BJ (cell line): Measurements from ENCODE around the gene FAM76A. TPM values are rescaled to one million over a fixed set of nuclear protein-coding genes. Genes with fewer than 3 reads are reported as not detected.

Experiments used
- CTCF ChIA-PET: fragments of 350-600 bp; formaldehyde crosslinking; extraction: SDS; loops from one replicate; lab custom pipeline; 2021; ENCODE audit warnings: antibody characterized with exemption, inconsistent platforms; lab: Yijun Ruan, JAX
- POLR2A ChIA-PET: fragments of 300-600 bp; sonication (Branson Sonifier 250); formaldehyde crosslinking; extraction: SDS; loops from one replicate; lab custom pipeline; 2021; ENCODE audit warnings: antibody characterized with exemption; lab: Charles Lee
- DNase-seq: peaks from one replicate; pipeline ENCODE4 v3.0.0-alpha.2; 2011; ENCODE audit warnings: low read depth
- H3K27me3 ChIP-seq: 2 replicates; pipeline ENCODE4 v1.6.0; 2011; ENCODE audit warnings: low read length; ENCODE audit not compliant: control insufficient read depth, insufficient read depth
- H3K36me3 ChIP-seq: 2 replicates; pipeline ENCODE4 v1.5.1; 2011; ENCODE audit warnings: low read length; ENCODE audit not compliant: control insufficient read depth, insufficient read depth
- H3K4me3 ChIP-seq: 2 replicates; pipeline ENCODE4 v1.5.1; 2011; ENCODE audit warnings: low read depth, mild to moderate bottlenecking, control low read depth, low read length
- CTCF ChIP-seq: IDR thresholded peaks from 2 replicates; pipeline ENCODE4 v1.5.1; 2011; ENCODE audit warnings: low read depth, mild to moderate bottlenecking, control low read depth, inconsistent platforms, low read length, moderate library complexity; ENCODE audit not compliant: insufficient read depth
- polyA plus RNA-seq: library from polyadenylated mRNA; depleted of rRNA; stranded (reverse); fragments of >200 nt; gene quantifications from 2 replicates; pipeline ENCODE4 v1.2.3, GENCODE V29; 2011

The FAM76A gene
- polyA plus RNA-seq, 1 experiment: 3.9 TPM

GRCh38 chr1:27682351-27682944, 43.3 kb upstream of the FAM76A start:
- H3K4me3 ChIP-seq: no peak overlapping the region
- DNase-seq: no peak
- H3K27me3 ChIP-seq: peaks cover 12% of the 10 kb centered on the region
- ChIA-PET CTCF (interaction anchor here (1.1 kb wide), 1 partner anchor 76 kb away, joined by 3 read pairs; no protein-coding TSS in a partner anchor), POLR2A (no interaction called here)
- no peak for TF ChIP-seq CTCF
- no peaks in the 10 kb centered on the region for H3K36me3 ChIP-seq

GRCh38 chr1:27684176-27684575, 41.6 kb upstream of the FAM76A start:
- TF ChIP-seq CTCF: no peak
- peaks cover 13% of the 10 kb centered on the region for H3K27me3 ChIP-seq
- no peaks in the 10 kb centered on the region for H3K36me3 ChIP-seq
- ChIA-PET CTCF (interaction anchor here (0.6 kb wide), 1 partner anchor 125 kb away, joined by 3 read pairs; no protein-coding TSS in a partner anchor), POLR2A (no interaction called here)
- no peak for DNase-seq
- no peak overlapping the region for H3K4me3 ChIP-seq

DNA sequence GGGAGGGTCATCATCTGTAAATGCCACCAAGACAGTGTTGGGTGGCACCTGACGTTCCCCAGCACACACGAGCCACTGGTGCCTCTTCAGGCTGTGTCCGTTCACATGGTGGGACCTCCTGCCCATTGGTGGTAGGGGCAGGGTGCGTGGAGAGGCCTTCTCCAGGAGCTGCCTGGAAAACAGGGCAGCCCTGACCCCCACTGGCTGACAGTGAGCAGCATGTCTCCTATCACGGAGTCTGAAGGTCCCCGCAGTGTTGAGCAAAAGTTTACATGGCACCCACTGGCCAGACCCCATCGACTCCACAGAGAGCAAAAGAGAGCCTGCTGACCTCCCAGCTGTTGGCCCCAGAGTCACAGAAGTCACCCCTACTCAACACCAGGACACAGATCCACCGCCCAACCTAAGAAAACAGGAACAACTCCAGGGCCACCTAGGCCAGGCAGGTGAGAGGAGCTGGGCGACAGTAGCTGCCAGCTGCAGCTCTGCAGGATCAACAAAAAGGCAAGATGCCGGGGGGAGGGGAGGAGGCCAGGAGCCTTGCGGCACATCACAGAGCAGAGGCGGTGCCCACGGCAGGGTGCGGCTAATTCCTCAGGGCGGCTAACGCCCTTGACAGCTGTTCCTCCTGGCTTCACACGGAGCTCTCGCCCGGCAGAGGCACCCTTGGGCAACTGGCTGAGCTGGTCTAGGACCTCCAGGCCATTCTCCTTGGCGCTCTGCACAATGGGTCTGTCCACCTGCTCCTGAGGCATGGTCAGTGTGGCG, 39.4 kb upstream of the FAM76A start:
- POLR2A ChIA-PET: no interaction called here
- TF ChIP-seq CTCF: no peak
- peaks cover 13% of the 10 kb centered on the region for H3K27me3 ChIP-seq
- no peak overlapping the region for H3K4me3 ChIP-seq
- CTCF ChIA-PET: interaction anchor here (1.9 kb wide), 1 partner anchor 14 kb away, joined by 4 read pairs; the partner anchor contains the start of gene IFI6
- DNase-seq: no peak
- H3K36me3 ChIP-seq: no peaks in the 10 kb centered on the region

DNA sequence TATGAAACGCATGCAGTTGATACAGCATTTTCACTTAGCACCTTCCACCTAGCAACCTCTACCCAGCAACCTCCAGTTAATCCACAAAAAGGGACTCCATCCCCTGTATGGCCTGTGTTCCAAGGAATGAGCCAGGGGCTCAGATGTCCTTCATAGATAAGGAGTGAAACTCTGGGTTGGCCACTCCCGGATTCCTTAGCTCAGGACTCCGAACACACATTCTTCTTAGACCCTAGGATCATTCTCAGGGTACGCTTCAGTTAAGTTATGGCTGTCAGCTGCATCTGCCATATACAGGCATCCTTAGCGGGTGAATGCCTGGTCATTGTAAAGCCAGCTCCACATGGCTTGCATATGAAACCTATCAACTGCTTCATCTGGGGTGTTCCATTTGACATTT, 37.9 kb upstream of the FAM76A start:
- DNase-seq: no peak
- no peaks in the 10 kb centered on the region for H3K36me3 ChIP-seq
- TF ChIP-seq CTCF: no peak
- no peak overlapping the region for H3K4me3 ChIP-seq
- CTCF ChIA-PET: no interaction called here
- H3K27me3 ChIP-seq: peaks cover 13% of the 10 kb centered on the region
- POLR2A ChIA-PET: no interaction called here

- no peak for DNase-seq
- no peak for TF ChIP-seq CTCF
- CTCF ChIA-PET: interaction anchor here (1.1 to 1.6 kb wide), 4 partner anchors 11 to 133 kb away, joined by 4 to 5 read pairs (median 5); no protein-coding TSS in a partner anchor
- Histone ChIP-seq H3K36me3 (no peaks in the 10 kb centered on the region), H3K4me3 (no peak overlapping the region), H3K27me3 (peaks cover 15% of the 10 kb centered on the region)
- POLR2A ChIA-PET: no interaction called here
These were observed 36.2 kb upstream of the FAM76A start for GRCh38 chr1:27689423-27690173.
